Measurements from ENCODE around the gene HYDIN.
"Not testable (repeated sequence)": the region's sequence is repeated elsewhere in the genome, so short reads cannot be mapped to it uniquely, and the experiment has no call there.

HYDIN gene

GRCh38 chr16:71218306-71218963 is 12.1 kb downstream of the HYDIN start:
- DNase-seq = no peak

GRCh38 chr16:71217506-71217905 is 13.0 kb downstream of the HYDIN start:
- DNase-seq = no peak

GRCh38 chr16:71216714-71217113 is 13.8 kb downstream of the HYDIN start:
- DNase-seq = no peak

DNA sequence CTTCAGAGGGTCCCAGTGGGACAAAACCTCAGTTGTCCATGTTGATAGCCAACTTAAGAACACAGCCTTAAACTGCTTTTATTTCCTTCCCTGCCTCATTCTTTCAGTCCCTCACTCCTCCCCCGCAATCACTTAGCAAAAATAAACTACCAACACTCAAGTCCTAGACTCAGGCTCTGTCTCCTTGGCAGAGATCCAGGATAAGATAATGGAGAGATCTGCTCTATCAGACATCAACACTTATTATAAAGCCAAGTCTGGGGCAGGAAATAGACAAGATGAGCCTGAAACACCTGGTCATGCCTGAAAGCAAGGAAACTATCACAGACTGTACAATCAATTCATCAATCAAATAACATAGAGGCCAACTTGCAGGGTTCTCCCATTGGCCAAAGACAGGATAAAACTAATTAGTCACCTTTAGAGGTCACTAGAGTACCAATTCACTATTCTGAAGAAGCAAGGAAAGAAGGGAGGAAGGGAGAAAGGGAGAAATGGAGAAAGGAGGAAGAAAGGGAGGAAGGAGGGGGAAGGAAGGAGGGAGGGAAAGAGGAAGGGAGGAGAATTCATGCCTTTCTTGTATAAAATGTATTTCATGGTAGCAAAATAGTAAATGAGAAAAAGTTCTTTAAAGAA is 15.7 kb downstream of the HYDIN start:
- no peak for DNase-seq

DNA sequence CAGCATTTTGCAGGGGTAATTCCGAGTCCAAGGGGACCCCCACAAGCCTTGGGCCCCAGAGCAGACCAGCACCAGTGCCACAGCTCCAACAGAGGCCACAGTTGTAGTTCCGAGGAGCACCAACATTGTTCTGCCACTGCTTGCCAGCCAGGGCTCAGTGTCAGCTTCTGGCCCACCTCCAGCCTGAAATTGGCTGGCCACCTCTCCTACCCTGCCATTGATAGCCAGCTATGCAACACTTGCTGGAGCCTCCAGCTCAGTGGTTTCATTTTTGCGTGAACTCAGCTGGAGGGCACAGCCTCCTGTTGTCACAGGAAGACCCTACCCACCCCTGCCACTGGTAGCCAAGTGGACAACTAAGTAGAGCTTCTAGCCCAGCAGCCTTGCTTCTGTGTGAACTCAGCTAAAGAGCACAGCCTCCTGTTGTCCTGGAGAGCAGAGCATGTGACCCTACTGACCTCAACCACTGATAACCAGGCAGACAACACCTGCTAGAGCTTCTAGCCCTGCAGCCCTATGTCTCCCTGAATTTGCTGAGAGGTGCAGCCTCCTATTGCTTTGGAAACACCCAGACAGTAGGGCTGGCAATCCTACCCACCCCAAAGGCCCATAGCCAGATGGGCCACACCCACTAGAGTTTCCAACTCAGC is 24.9 kb downstream of the HYDIN start:
- no peak for DNase-seq

- DNase-seq = no peak
These were observed 26.9 kb downstream of the HYDIN start for GRCh38 chr16:71203631-71204030.

GRCh38 chr16:71201556-71201955 is 29.0 kb downstream of the HYDIN start:
- no peak for DNase-seq

DNA sequence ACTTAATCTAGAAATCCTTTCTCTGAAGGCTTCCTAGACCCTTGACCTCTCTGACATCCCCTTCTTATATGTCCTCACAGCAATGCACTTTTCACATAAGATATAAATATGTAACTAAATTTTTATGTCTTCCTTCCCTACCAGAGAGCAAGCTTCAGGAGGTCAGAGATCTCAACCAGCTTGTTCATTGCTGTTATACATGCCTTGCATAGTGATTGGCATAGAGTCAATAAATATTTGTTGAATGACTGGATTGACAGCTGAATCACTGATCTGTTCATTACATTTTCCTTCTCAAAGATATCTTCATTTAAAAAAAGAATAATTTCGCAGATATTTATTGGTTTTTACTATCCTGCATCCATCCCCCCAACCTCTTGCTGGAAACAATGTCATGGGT is 29.5 kb downstream of the HYDIN start:
- DNase-seq = no peak

DNA sequence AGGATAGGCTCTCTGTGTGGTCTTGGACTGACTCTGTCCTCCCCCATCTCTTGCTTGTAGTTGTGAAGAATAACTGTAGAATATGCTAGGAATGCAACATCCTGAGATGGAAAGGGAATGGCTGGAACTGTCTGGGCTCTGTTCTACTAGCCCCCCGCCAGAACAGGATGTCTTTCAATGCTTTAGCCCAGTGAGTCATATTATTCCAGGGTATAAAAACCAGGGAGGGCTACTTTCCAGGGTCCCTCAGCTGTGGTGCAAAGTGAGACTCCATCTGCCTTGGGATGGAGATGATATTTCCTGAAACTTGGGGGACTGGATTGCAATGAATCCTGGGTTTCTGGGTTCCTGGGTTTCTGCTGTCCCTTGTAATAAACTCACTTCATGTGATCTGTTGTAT is 32.1 kb downstream of the HYDIN start:
- DNase-seq = no peak

- no peak for DNase-seq
These were observed 38.1 kb downstream of the HYDIN start for GRCh38 chr16:71192387-71192786.

DNA sequence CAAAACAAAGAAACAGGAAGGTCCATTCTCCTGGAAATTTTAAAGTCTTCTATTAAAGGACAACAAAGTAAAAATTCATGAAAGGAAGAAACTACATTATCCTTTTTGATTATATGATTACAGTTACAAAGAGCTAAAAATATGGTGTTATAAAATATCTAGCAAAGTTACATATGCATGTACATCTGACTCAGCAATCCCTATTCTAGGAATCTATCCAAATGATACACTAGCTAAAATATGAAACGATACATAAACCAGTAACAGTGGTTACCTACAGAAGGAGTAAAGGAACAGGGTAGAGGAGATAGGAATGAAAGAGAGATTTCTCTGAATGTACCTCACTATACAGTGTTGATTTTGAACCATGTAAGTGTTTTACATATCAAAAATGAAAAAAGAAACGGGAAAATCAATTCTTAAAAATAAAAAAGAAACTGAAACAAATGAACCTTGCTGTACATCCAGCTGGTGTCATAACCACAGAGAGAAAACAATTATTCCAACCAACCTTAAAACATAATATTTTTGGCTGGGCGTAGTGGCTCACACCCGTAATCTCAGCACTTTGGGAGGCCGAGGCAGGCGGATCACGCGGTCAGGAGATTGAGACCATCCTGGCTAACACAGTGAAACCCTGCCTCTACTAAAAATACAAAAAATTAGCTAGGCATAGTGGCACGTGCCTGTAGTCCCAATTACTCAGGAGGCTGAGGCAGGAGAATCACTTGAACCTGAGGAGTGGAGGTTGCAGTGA is 41.4 kb downstream of the HYDIN start:
- no peak for DNase-seq

- DNase-seq = no peak
These were observed 45.2 kb downstream of the HYDIN start for GRCh38 chr16:71185347-71185746.

GRCh38 chr16:71179569-71179968 is 51.0 kb downstream of the HYDIN start:
- no peak for DNase-seq

DNA sequence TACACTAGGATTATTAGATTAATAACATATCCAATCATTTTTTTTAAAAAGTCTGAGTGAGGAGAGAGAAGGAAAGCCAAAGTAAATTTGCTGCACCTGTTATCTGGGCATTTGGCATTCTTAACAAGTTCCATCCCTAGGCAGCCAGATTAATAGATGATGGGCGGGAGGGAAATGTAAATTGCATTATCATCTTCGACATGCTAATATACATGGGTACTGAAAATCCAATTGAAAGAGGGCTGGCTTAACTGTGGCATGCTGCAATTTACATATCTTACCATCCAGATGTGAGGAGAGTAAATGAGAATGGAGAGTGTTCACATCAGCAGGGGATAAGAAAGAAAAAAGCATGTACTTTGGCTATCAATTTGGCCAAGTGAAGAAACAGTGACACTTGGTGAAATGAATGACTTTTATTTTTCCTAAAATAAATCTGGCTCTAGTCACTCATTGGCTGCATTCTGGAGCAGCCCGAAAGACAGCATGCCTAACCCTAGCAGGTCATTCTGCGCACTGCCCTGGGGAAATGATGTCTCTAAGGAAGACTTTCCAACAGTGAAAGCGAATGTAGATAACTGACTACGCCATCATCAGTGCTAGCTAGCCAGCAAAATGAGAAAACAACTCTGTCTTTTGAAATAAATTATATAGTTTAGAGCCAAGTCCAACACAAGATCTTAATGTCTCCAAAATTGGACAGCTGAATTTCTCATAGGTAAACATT is 57.9 kb downstream of the HYDIN start:
- no peak for DNase-seq

GRCh38 chr16:71161007-71161406 is 69.5 kb downstream of the HYDIN start:
- not testable (repeated sequence) for DNase-seq

GRCh38 chr16:71157278-71157677 is 73.2 kb downstream of the HYDIN start:
- not testable (repeated sequence) for DNase-seq

DNA sequence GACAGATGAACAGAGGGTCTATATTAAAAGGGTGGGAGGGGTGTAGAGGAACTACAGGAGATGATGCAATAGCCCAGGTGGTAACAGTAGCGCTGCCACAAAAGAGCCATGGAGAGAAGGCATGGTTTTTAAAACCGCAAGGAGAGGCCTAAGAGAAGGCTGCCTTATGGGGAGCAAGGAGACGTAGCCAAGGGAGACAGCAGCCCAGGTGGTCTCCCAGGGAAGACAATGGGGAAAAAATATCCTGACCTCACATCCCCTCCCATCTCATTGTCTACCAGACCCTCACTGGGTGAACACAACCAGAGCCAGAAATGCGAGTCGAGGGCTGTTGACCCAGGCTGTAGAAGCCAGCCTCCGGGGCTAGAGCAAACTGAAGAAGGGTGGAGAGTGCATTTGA is 77.2 kb downstream of the HYDIN start:
- DNase-seq = not testable (repeated sequence)

DNA sequence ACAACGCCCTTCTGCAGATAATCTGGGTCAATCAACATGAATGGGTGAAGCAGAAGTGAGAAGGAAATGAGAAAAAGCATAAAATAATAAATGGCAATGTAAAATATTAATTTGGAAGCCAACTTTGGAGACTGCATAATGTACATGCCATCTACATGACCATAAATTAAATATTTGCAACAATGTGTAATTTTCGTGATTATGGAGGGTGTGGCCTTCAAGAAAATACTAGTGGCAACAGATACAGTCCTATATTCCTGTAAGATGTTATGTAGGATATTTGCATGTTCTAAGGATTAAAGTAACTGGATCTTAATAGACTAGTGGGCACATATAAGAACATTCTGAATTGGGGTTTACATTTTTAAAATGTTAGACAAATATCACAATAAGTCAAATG is 78.9 kb downstream of the HYDIN start:
- not testable (repeated sequence) for DNase-seq

GRCh38 chr16:71143246-71143645 is 87.3 kb downstream of the HYDIN start:
- not testable (repeated sequence) for DNase-seq

DNA sequence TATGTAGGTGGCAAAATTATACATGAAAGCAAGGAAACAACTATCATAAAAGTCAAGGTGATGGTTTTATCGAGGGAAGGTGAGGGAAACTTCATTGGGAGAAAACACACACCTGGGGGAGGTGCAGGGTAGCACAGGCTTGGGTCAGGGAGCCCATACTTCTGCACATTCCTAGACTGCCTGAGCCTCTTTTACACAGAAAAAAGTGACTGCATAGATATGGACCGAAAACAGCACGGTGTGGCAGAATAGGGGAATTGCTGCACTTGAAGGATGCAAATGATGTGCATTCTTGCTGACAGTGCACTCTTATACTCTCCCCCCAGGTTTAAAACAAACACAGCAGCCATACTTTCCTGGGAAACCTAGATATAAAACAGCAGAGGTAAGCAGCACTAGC is 120.0 kb downstream of the HYDIN start:
- DNase-seq = not testable (repeated sequence)

GRCh38 chr16:71109656-71110208 is 120.8 kb downstream of the HYDIN start:
- not testable (repeated sequence) for DNase-seq

GRCh38 chr16:71105881-71106280 is 124.6 kb downstream of the HYDIN start:
- DNase-seq = not testable (repeated sequence)
